Dendritic cell treated with granulocyte-macrophage colony-stimulating factor and Interleukin-4, amounts not matched to agents 40 ng/mL and 50 ng/mL, for 4 days (primary cell): ENCODE data around the gene HIC2.
"Not testable (repeated sequence)": the region's sequence is repeated elsewhere in the genome, so short reads cannot be mapped to it uniquely, and the experiment has no call there.

Experiments
- H3K27ac Mint-ChIP-seq: one replicate; pipeline ENCODE4 v1.8.0; 2022; ENCODE audit warnings: mild to moderate bottlenecking, mixed read lengths
- H3K27me3 Mint-ChIP-seq: one replicate; pipeline ENCODE4 v1.8.0; 2022; ENCODE audit warnings: mild to moderate bottlenecking, mixed read lengths
- H3K36me3 Mint-ChIP-seq: one replicate; pipeline ENCODE4 v1.8.0; 2022; ENCODE audit warnings: low read depth, mixed read lengths
- H3K4me1 Mint-ChIP-seq: one replicate; pipeline ENCODE4 v1.8.0; 2022; ENCODE audit warnings: low read depth, mixed read lengths
- H3K4me3 Mint-ChIP-seq: one replicate; pipeline ENCODE4 v1.8.0; 2022; ENCODE audit warnings: mild to moderate bottlenecking, moderate library complexity, mixed read lengths
- H3K9me3 Mint-ChIP-seq: one replicate; pipeline ENCODE4 v1.8.0; 2022; ENCODE audit warnings: mixed read lengths
- intact Hi-C: fragments of 100-400 bp; cut with micrococcal nuclease; formaldehyde crosslinking; loops from one replicate; pipeline ENCODE4 v1.15.0; 2022

Gene HIC2

DNA sequence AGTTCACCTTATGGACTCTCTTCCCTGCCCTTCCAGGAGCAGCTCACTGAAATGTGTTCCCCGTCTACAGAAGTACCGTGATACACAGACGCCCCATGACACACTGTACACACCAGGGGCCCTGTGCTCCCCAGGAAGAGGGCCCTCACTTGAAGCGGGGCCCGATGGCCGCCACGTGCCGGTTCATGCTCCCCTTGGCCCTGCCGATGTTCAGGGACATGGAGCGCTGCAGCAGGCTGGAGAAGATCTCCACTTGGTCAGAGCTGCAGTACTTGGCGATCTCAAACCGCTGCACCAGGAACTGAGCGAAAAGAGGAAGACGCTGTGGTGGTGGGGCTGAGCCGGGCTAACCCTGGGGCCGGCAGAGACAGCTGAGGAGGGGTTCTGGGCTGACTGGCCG lies 70.6 kb downstream of the HIC2 start:
- intact Hi-C loops, H3K4me1 Mint-ChIP-seq, H3K27ac Mint-ChIP-seq, H3K36me3 Mint-ChIP-seq, H3K27me3 Mint-ChIP-seq, H3K9me3 Mint-ChIP-seq, H3K4me3 Mint-ChIP-seq: not testable (repeated sequence)

GRCh38 chr22:21489149-21489680 lies 72.0 kb downstream of the HIC2 start:
- H3K4me3 Mint-ChIP-seq, H3K27me3 Mint-ChIP-seq, H3K27ac Mint-ChIP-seq, H3K4me1 Mint-ChIP-seq, H3K9me3 Mint-ChIP-seq, H3K36me3 Mint-ChIP-seq, intact Hi-C loops: not testable (repeated sequence)

- H3K9me3 Mint-ChIP-seq, H3K27me3 Mint-ChIP-seq, H3K36me3 Mint-ChIP-seq, H3K27ac Mint-ChIP-seq, H3K4me1 Mint-ChIP-seq, H3K4me3 Mint-ChIP-seq, intact Hi-C loops: not testable (repeated sequence)
Observed at GRCh38 chr22:21490556-21490955, 73.4 kb downstream of the HIC2 start.

DNA sequence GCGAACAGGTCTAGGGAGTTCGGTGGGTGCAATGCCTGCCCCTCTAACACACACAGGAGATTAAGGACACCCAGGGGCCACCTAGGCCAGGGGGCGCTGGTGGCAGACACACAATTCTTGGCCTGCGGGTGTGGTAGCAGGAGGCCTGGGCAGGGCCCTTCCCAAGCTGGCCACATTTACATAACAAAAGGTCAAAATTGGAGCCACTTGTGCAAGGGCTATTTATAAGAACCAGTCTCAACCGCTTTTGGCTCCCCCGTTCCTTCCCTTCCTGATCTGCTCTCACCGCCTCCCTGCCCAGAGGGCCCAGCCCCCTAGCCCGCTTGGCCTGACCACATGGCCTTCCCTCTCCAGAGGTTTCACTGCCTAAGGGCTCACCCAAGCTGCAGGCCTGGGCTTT lies 75.1 kb downstream of the HIC2 start:
- not testable (repeated sequence) for H3K4me1 Mint-ChIP-seq

GRCh38 chr22:21493789-21494782 lies 76.9 kb downstream of the HIC2 start:
- H3K9me3 Mint-ChIP-seq, intact Hi-C loops, H3K27me3 Mint-ChIP-seq: not testable (repeated sequence)

More for the DNA sequence above, 75.1 kb downstream of the HIC2 start:
- H3K36me3 Mint-ChIP-seq, H3K4me3 Mint-ChIP-seq, H3K27me3 Mint-ChIP-seq, intact Hi-C loops, H3K9me3 Mint-ChIP-seq, H3K27ac Mint-ChIP-seq: not testable (repeated sequence)

GRCh38 chr22:21497984-21498383 lies 80.8 kb downstream of the HIC2 start:
- H3K27me3 Mint-ChIP-seq, H3K9me3 Mint-ChIP-seq, H3K27ac Mint-ChIP-seq, H3K4me1 Mint-ChIP-seq, H3K36me3 Mint-ChIP-seq, H3K4me3 Mint-ChIP-seq, intact Hi-C loops: not testable (repeated sequence)

More at GRCh38 chr22:21493789-21494782, 76.9 kb downstream of the HIC2 start:
- H3K36me3 Mint-ChIP-seq, H3K4me1 Mint-ChIP-seq, H3K4me3 Mint-ChIP-seq, H3K27ac Mint-ChIP-seq: not testable (repeated sequence)

- H3K4me3 Mint-ChIP-seq, H3K9me3 Mint-ChIP-seq, H3K36me3 Mint-ChIP-seq, H3K4me1 Mint-ChIP-seq, H3K27me3 Mint-ChIP-seq, intact Hi-C loops, H3K27ac Mint-ChIP-seq: not testable (repeated sequence)
Observed at GRCh38 chr22:21498489-21498888, 81.3 kb downstream of the HIC2 start.

DNA sequence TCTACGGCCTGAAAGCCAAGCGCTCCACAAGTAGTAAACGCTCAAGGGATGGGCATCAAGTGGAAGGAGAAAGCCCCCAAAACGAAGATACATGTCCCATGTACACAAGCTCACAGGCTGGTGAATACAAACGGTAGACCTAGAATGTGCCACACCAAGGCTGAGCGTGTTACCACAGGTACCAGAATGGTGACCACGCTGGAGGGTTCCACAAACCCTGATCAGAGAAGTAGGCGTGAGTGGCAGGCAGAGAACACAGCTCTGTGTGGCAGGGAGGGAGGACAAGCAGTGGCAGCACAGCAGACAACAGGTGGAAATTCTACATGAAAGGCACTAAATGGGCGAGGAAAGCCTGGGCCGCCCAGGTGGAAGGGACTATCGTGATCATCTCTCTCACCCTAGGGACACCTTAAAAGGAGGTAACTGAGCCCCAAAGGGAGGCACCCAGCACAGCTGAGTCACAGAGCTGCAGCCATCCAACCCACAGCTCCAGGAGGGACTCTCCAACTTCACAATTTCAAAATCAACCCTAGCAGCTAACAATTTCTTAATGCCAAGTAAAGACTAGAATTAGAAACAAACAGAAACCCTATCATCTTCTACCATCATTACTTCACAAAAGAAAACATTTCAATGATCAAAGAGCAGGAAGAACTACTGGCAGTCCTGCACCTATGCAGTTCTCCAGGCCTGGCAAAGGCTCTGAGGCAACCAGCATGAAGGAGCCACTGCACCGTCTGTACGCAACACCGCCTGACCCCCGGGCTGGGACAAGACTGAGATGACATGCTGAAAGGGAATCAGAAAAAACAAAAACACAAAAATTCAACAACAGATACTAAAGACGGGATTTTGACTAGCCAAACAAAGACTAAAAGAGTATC lies 82.7 kb downstream of the HIC2 start:
- H3K4me1 Mint-ChIP-seq, intact Hi-C loops, H3K4me3 Mint-ChIP-seq, H3K9me3 Mint-ChIP-seq, H3K36me3 Mint-ChIP-seq, H3K27ac Mint-ChIP-seq, H3K27me3 Mint-ChIP-seq: not testable (repeated sequence)
